Lung (tissue), 12 donors: ENCODE data around the gene GRIK2. TPM values are rescaled to one million over a fixed set of nuclear protein-coding genes. Genes with fewer than 3 reads are reported as not detected.

Experiments
- ATAC-seq: fragments of 200-7000 bp; cut with Tn5 transposase; one replicate; pipeline ENCODE4 v1.9.1; 2020; ENCODE audit warnings: moderate number of reproducible peaks; ENCODE audit not compliant: insufficient read depth, low FRiP score
- DNase-seq, 3 donors: peaks; one replicate each; pipeline ENCODE4 v3.0.0-alpha.2; 2013 to 2017
- H3K27ac ChIP-seq, 2 donors: one replicate each; pipeline ENCODE4 v1.5.1; 2013; ENCODE audit warnings: mild to moderate bottlenecking in 2 of 2, moderate library complexity in 2 of 2, control low read depth in 1 of 2, inconsistent platforms in 1 of 2, low read depth in 1 of 2, low read length in 1 of 2
- H3K27me3 ChIP-seq, 3 donors: one replicate each; pipeline ENCODE4 v1.5.1; 2013; ENCODE audit warnings: low read length in 2 of 3; ENCODE audit not compliant: control insufficient read depth in 3 of 3, insufficient read depth in 3 of 3
- H3K36me3 ChIP-seq, 4 donors: one replicate each; pipeline ENCODE4 v1.5.1; 2013; ENCODE audit warnings: low read length in 4 of 4, mild to moderate bottlenecking in 1 of 4, moderate library complexity in 1 of 4; ENCODE audit not compliant: control insufficient read depth in 4 of 4, insufficient read depth in 4 of 4
- H3K4me1 ChIP-seq, 5 donors: one replicate each; pipeline ENCODE4 v1.5.1; 2013; ENCODE audit warnings: low read length in 5 of 5, mild to moderate bottlenecking in 2 of 5, moderate library complexity in 1 of 5; ENCODE audit not compliant: control insufficient read depth in 5 of 5, insufficient read depth in 5 of 5
- H3K4me3 ChIP-seq: one replicate; pipeline ENCODE4 v1.5.1; 2013; ENCODE audit warnings: mild to moderate bottlenecking, control low read depth, moderate library complexity
- H3K9ac ChIP-seq, 2 donors: one replicate each; pipeline ENCODE4 v1.5.1; 2013; ENCODE audit warnings: low read length in 2 of 2, control low read depth in 1 of 2; ENCODE audit not compliant: insufficient read depth in 1 of 2
- H3K9me3 ChIP-seq, 4 donors: one replicate each; pipeline ENCODE4 v1.5.1; 2013; ENCODE audit warnings: low read length in 3 of 4, mild to moderate bottlenecking in 1 of 4, moderate library complexity in 1 of 4; ENCODE audit not compliant: control insufficient read depth in 4 of 4, insufficient read depth in 3 of 4
- CTCF ChIP-seq: IDR thresholded peaks from 2 replicates; pipeline ENCODE4 v1.5.1; 2012; ENCODE audit warnings: mild to moderate bottlenecking; ENCODE audit errors: control extremely low read depth, extremely low read depth
- WGBS, 2 donors: extraction: QIAGEN DNeasy Blood & Tissue Kit; methylation state at CpG; one replicate each; pipeline ENCODE4 v1.1.7; 2013; 5-methylcytosine and 5-hydroxymethylcytosine counted together
- polyA plus RNA-seq, 2 donors: library from polyadenylated mRNA; stranded (reverse); fragments of 200-250 nt; gene quantifications; one replicate each; pipeline ENCODE4 v1.2.1, GENCODE V29; 2013
- total RNA-seq, 2 donors: library from RNA; depleted of rRNA in 1 of 2; stranded (reverse); fragments of >200 nt in 1 of 2; gene quantifications; one replicate each; pipeline ENCODE4 v1.2.1, GENCODE V29; 2014 to 2021
- donor health status: control.
- donor health status: control.
- donor health status: Bipolar disorder and iron deficiency.
- donor health status: healthy.
- donor health status: DM: yes; HTN: yes; CAD: no.

The GRIK2 gene
- total and polyA plus RNA-seq, 4 donors: 0.09 to 5.1 (median 0.67) TPM

- ATAC-seq (no peak), DNase-seq (no peak)
- Histone ChIP-seq H3K27ac (no peak overlapping the region), H3K27me3 (no peaks in the 10 kb centered on the region), H3K9ac (no peak overlapping the region), H3K36me3 (no peaks in the 10 kb centered on the region), H3K9me3 (no peaks in the 10 kb centered on the region), H3K4me1 (no peaks in the 10 kb centered on the region), H3K4me3 (no peak overlapping the region)
- 75 to 84% methylated on average over 2 of the region's 2 CpGs for WGBS, 2 donors
- no peak for TF ChIP-seq CTCF
These were observed 538.3 kb downstream of the GRIK2 start for GRCh38 chr6:101931766-101932165.

- Histone ChIP-seq H3K4me3 (no peak overlapping the region), H3K9me3 (no peaks in the 10 kb centered on the region), H3K4me1 (no peaks in the 10 kb centered on the region), H3K27me3 (no peaks in the 10 kb centered on the region), H3K9ac (no peak overlapping the region), H3K36me3 (no peaks in the 10 kb centered on the region), H3K27ac (no peak overlapping the region)
- WGBS, 2 donors: 72 to 86% methylated on average over 3 of the region's 3 CpGs
- no peak for TF ChIP-seq CTCF
- ATAC-seq (no peak), DNase-seq (no peak)
These were observed 539.2 kb downstream of the GRIK2 start for GRCh38 chr6:101932704-101933103.

- no peak overlapping the region for H3K9ac ChIP-seq
- H3K4me1 ChIP-seq: no peaks in the 10 kb centered on the region
- ATAC-seq (no peak), DNase-seq (peak in 1 of 3 donors; percentile 23)
- no peak for TF ChIP-seq CTCF
- WGBS, 2 donors: 88 to 91% methylated on average over 1 of the region's 1 CpG
- no peaks in the 10 kb centered on the region for H3K36me3 ChIP-seq
- H3K27me3 ChIP-seq: no peaks in the 10 kb centered on the region
- H3K9me3 ChIP-seq: no peaks in the 10 kb centered on the region
- no peak overlapping the region for H3K27ac ChIP-seq
- no peak overlapping the region for H3K4me3 ChIP-seq
These were observed 542.2 kb downstream of the GRIK2 start for GRCh38 chr6:101935732-101936131.

GRCh38 chr6:101936516-101936915 is 543.0 kb downstream of the GRIK2 start:
- H3K27me3 ChIP-seq: no peaks in the 10 kb centered on the region
- no peak for TF ChIP-seq CTCF
- no peaks in the 10 kb centered on the region for H3K36me3 ChIP-seq
- H3K9ac ChIP-seq: no peak overlapping the region
- H3K4me1 ChIP-seq: no peaks in the 10 kb centered on the region
- H3K4me3 ChIP-seq: no peak overlapping the region
- ATAC-seq (no peak), DNase-seq (no peak)
- no peaks in the 10 kb centered on the region for H3K9me3 ChIP-seq
- WGBS, 2 donors: 57 to 75% methylated on average over 1 of the region's 1 CpG
- H3K27ac ChIP-seq: no peak overlapping the region
